ENCODE data around the gene POLD2.
"Not testable (repeated sequence)": the region's sequence is repeated elsewhere in the genome, so short reads cannot be mapped to it uniquely, and the experiment has no call there.

Gene POLD2

DNA sequence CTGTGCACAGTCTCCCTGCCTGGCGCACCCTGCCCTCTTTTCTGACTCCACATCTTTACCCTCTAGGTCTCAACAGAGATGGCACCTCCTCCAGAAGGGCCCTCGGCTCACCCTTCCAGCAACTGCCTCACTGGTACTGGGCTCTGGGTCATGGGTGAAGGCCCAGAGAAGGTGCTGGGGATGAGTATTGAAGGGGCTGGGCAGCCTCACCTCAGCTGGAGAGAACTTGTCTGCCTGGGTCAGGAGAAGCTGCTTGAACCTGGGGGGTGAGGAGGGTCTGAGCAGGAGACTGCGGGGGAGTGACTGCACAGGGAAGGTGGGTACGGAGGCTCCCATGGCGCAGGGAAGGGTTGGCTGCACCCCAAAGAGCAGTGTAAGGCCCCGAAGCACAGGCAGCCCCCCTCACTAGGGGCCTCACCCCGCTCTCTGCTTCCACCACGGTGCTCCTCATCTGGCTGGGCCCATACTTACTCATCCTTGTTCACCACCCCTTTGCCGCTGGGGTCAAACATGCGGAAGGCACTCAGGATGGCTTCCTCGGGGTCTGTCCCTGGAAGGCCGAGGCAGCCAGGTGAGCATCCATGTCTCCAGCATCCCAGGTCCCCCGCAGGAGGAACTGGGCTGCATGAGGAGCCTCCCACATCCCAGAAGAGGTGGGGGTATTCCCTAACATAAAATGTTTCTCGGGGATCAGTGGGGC is 16.1 kb upstream of the POLD2 start:
- DNase-seq (ENCODE audit: low read depth in 4 of 4, low spot score in 1 of 4): no peak

DNA sequence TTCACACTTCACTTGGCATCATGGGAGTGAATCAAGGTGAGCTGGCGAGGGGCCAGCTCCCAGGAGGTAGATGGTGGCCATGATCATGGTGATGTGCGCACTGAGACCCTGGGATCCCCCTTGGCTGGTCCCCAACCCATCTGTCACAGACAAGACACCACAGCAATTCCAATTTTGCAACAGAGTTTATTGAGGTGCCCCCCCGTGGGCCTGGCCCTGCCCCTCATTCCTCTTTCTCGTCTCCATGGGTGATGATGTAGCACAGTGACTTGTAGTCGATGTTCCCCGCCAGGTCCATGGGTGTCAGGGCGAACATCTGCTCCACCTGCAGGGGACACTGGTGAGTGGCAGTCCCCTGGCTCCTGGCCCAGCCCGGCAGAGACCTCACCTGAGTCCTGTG is 15.3 kb upstream of the POLD2 start:
- DNase-seq (ENCODE audit: low read depth in 4 of 4, low spot score in 1 of 4): no peak

DNA sequence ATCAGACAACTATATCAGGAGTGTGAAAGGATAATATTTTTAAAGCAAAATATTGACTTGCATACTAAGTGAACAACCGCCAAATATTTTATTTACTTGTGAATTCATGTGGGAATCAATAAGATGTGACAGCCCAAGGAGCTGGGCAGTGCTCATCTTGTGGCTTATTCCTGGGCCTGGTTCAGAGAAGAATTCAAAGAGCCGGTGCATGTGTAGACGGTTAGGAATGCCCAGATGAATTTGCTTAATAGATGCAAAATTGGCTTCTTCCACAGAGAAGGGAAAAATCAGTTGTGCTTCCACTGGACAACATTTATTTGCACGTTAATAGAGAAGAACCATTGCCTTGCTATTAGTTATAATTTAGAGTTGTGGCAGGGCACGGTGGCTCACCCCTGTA is 13.4 kb upstream of the POLD2 start:
- DNase-seq (ENCODE audit: low read depth in 4 of 4, low spot score in 1 of 4): no peak

DNA sequence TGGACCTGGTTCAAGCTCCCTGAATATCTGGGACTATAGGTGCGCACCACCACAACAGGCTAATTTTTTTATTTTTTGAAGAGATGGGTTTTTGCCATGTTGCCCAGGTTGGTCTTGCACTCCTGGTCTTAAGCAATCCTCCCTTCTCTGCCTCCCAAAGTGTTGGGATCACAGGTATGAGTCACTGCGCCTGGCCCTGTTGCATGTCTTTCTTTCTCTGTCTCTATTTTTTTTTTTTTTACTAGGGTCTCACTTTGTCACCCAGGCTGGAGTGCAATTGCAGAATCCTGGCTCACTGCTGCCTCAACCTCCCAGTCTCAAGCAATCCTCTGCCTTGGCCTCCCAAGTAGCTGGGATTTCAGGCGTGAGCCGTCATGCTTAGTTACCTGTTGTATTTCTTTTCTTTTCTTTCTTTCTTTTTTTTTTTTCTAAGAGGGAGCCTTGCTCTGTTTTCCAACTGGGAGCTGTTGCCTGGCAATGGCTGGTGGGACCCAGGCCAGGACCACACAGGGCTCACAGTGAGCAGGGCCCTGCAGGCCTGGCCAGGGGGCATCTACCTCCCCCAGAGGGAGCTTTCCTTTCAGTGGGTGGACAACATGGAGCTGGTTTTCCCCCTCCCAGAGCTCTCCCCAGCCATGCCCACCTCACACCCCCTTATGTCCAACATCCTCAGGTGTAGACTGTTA is 11.7 kb upstream of the POLD2 start:
- DNase-seq (ENCODE audit: low read depth in 4 of 4, low spot score in 1 of 4): no peak

DNA sequence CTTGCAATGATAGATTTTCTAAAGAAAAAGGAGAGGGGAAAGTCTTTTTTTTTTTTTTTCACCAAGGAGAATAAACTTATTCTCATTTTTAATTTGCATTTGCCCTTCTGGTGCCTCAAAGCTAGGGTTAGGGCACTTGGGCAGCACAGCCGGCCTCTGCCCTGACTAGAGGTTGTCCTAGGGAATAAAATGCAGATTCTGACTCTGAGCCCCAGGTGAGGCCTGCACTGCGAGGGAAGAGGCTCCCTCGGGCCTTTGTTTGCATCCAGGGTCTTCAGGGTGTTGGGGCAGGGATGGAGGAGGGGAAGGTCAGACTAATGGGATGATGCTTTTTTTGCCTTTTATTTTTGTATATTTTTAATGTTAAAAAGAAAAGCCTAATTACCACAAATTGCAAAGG is 9.9 kb upstream of the POLD2 start:
- no peak for DNase-seq (ENCODE audit: low read depth in 4 of 4, low spot score in 1 of 4)

DNA sequence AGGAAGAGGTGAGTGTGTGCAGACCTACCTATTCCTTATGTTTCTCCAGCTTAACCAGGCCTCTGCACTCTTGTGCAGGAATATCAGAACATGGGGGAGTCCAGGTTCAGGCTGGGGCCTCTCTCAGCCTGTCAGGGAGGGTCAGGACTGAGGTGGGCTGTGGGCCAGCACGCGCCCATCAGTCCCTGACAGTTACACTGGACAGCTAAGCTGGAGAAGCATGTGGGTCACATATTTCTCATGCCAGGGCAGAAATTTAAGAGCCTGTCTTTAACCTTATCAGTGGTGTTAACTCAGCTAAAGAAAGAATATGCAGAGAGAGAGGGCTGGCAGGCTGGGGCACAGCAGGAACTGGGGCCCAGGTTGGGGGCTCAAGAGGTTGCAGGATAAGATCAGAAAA is 8.7 kb upstream of the POLD2 start:
- no peak for DNase-seq (ENCODE audit: low read depth in 4 of 4, low spot score in 1 of 4)

DNA sequence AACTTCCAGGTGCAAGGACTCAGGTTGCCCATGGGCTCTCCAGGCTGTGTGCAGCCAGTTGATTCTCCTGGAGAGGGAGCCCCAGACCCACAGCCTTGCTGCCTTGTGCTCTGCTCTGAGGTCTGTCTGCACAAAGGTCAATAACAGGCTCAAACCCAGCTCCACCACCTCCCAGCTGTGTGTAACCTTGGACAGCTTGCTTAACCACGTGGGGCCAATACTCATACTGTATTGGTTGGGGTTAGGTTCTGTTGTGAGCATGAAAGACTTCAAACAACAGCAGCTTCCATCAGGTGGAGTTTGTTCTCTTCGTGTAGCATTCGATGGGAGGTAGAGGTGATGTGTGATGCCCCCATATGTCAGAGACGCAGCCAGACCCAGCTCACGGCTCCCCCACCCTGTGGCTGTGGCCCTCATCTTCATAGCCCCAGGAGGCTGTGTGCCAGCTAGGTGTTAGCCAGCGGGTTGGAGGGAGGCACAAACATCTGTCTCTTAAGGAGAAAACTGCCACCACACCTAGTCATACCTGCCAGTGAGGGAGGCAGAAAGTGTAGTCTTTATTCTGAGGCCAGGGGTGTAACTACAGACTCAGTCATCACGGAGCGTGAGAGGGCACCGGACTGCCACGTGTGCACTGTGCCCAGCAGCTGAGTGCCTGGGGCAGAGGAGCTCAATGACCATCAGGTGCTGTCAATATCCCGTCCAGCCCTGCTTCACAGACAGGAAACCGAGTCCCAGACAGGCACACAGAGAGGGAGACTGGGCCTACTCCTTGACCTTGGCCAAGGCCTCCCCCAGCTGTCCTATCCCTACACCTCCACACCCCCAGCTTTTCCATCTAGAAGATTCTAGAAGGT is 8.1 kb upstream of the POLD2 start:
- DNase-seq (ENCODE audit: low read depth in 4 of 4, low spot score in 1 of 4): no peak

DNA sequence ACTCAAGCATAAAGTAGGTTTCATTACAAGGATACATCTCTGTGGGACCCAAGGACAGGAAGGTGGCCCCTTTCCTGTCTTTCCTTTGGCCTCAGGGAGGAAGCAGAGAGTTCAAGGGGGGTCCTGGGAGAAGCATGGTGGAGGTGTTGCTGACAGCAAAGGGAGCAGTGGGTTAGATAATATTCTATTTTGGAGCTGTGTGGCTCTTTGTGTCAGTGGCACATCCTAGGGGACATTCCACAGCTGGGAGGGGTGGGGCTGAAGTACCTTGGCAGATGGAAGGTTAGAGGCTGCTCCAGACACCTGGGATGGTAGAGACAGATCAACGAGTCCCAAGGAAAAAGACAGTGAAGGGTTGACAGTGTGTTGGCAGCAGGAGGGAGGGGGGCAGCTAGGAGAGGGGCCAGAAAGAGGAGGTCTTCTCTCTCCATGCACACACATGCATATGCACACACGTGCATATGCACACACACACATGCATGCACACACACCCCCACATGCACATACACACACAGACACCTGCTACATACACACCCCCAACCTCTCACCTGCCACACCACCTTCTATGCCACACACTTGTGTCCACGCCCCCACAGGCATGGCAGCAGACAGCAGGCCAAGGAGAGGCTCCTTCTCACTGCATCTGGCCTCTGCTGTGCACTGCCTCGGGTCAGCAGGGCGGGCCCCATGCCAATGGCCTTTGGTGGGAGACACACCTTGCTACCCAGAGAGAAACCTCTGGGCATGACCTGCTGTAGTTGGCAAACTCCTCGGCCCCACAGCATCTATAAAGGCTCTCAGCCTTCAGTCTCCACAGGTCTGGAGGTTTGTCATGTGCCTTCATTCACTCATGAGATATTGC is 5.6 kb upstream of the POLD2 start:
- no peak for DNase-seq (ENCODE audit: low read depth in 4 of 4, low spot score in 1 of 4)

DNA sequence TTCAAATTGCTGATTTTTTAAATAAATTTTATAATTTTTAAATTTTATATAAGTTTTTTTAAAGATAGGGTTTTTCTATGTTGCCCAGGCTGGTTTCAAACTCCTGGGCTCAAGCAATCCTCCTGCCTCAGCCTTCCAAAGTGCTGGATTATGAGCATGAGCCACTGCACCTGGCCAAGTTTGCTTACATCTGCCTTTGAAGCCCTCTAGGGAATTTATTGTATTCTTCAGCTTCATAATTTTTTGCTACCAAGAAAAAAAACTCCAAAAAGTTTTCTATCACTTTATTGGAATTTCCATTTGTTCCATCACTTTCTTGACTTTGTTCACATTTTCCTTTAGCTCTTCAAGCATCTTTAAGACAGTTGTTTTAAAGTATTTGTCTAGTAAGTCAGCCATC is 3.8 kb upstream of the POLD2 start:
- no peak for DNase-seq (ENCODE audit: low read depth in 4 of 4, low spot score in 1 of 4)

DNA sequence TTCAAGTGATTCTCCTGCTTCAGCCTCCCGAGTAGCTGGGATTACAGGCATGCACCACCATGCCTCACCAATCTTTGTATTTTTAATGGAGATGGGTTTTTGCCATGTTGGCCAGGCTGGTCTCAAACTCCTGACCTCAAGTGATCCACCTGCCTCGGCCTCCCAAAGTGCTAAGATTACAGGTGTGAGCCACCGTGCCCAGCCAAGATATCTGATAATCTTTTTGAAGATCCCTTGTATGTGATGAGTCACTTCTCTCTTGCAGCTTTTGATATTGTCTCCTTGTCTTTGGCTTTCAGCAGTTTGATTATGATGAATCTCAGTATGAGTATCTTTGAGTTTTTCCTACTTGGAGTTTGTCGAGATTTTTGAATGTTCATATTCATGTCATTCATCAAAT is 3.2 kb upstream of the POLD2 start:
- not testable (repeated sequence) for DNase-seq (ENCODE audit: low read depth in 4 of 4, low spot score in 1 of 4)

DNA sequence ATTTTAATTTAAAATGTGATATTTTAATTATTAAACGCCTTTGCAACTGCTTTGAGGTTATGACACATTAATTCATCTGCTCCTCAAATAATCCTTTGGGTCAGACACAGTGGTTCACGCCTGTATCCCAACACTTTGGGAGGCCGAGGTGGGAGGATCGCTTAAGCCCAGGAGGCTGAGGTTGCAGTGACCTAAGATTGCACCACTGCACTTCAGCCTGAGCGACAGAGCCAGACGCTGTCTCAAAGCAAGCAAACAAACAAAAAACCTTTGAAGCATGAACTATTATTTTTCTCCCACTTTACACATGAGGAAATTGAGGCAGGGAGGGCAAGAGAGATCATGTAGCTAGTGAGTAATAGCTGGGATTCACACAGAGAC is 1.5 kb upstream of the POLD2 start:
- DNase-seq (ENCODE audit: low read depth in 4 of 4, low spot score in 1 of 4): no peak

DNA sequence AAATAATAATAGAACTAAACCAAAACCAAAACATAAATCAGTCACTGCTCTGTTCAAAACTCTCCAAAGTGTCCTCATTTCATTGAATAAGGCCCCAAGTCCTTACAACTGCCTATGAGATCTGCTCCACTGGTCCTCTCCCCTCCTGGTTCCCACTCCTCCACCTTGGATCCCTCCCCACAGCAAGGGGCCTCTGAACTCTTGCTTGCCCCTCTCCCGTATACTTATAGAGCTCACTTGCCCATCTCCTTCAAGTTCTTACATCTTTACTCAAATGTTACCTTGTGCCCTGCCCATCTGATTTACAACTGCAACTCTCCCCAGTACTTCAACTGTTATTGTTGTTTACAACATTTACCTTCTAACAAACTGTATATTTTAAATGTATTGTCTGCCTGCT is 819 bp downstream of the POLD2 start:
- no peak for DNase-seq (ENCODE audit: low read depth in 4 of 4, low spot score in 1 of 4)

DNA sequence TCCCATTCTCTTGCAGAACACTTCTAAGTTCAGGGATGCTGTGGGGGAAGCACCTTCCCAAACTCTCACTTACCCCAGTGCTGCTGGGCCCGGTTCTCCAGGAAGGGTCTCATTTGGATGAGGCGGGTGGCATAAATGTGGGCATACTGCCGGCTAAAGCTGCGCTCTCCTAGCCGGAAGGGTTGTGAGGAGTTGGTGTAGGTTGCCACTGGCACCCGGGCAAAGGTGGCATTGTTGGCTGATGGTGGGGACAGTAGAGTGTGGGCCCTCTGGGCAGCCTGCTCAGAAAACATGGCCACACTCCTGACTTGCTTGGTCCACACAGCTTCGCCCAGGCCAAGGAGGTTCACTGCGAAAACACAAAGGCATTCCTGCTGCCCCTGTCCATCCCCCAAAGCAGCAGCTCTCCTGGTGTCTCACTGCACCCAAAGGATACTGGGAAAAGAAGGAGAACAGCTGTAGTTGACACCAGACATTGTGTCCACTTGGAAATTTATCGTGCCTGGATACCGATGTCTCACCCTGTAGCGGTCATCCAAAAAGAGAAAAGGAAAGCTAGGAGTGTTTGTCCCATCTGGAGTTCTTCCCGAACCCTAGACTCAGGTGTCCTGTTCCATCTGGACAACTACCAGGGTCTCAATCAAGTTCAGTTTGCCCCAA is 1.5 kb downstream of the POLD2 start:
- no peak for DNase-seq (ENCODE audit: low read depth in 4 of 4, low spot score in 1 of 4)

DNA sequence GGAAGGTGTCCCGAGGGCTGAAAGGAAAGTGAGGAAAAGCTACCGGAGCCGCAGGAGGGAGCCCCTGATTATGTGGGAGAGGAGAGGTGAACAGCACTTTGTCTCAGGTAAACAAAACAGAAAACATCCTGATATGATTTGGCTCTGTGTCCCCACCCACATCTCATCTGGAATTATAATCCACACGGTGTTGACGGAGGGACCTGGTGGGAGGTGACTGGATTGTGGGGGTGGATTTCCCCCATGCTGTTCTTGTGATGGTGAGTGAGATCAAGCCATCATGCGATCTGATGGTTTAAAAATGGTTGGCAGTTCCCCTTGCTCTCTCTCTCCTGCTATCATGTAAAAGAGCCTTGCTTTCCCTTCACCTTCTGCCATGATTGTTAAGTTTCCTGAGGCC is 3.0 kb downstream of the POLD2 start:
- no peak for DNase-seq (ENCODE audit: low read depth in 4 of 4, low spot score in 1 of 4)

DNA sequence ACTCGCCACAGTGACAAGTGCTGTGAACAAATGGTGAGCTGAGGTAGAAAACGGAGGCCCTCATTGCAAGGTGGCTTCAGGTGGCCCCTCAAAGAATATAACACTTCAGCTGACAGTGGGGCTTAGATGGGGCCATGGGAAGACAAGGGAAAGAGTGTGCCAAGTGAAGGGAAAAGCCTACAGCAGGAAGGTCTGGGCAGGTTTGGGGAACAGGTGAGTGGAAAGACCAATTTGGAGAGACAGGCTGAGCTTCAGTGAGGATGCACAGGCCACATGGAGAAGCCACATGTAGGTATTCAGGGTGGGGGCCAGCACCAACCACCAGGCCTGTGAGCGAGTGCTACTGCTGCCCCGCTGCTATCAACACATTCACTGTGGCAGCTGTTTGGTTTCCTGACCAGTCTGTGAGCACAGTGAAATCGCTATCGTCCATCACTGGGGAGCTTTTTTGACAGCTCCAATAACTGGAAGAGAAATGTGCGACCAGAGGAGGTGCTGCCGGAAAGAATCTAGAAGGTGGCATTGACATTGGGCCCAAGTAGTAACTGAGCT is 3.4 kb downstream of the POLD2 start:
- no peak for DNase-seq (ENCODE audit: low read depth in 4 of 4, low spot score in 1 of 4)

DNA sequence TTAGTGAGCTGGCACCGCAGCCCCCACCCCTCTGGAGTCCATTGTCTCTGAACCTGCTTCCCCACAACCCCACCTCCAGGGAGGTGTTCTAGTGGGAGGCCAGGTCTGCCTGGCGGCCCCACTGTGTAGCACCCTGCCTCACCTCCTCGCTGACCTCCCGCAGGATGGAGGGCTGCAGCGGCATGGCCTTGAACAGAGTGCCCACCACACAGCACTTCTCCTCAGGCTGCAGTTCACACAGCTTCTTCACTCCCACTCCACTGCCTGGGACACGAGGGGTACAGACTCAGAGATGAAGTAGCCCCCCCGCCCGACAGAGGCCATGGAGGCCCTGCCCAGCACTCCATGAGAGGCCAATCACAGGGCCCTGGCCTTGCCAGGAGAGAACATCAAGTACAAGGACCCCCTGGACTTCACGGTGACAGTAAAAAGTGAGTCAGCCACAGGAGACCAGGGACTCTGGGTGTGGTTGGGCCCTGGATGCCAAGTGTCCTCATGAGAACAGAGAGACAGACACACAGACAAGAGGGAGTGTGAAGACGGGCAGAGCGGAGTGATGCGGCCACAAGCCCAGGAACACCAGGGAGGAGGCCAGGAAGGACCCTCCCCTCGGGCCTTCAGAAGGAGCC is 5.4 kb downstream of the POLD2 start:
- no peak for DNase-seq (ENCODE audit: low read depth in 4 of 4, low spot score in 1 of 4)

DNA sequence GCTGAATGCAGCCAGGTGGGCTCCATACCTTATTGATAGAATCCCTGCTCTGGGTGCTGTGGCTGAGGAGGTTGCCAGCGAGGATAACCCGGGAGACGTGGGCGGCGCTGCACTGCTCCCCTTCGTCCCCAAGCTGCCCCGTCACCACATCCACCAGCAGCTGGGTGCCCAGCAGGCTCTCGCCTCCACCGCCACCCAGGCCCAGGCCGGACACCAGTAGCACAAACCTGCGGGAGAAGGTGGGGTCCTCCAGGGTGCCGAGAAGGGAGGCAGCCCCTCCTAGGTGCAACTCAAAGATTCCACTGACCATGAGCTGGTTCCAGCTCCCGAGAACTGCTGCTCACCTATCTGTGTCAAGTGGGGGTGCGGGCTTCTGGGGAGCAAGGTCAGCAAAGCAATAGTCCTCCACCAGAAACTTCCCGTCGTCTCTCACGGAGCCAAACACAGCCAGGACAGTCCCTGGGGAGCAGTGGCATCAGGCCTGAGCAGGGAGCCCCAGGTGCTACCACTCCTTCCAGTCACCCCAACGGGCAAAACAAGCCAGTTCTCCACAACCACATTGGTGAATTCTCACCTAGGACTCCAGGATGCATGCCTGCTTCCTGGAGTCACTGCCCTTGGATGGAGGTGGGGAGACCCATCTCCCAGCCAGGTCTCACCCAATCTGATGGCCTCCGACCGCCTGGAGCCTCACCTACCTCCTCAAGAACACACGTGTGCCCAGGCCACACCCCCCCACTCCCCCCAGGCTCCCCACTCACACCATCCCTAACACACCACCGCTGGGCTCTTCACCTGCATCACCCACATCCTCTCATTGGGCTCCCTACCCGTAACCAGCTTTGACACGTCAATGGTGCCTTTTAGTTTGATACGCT is 6.3 kb downstream of the POLD2 start:
- no peak for DNase-seq (ENCODE audit: low read depth in 4 of 4, low spot score in 1 of 4)

DNA sequence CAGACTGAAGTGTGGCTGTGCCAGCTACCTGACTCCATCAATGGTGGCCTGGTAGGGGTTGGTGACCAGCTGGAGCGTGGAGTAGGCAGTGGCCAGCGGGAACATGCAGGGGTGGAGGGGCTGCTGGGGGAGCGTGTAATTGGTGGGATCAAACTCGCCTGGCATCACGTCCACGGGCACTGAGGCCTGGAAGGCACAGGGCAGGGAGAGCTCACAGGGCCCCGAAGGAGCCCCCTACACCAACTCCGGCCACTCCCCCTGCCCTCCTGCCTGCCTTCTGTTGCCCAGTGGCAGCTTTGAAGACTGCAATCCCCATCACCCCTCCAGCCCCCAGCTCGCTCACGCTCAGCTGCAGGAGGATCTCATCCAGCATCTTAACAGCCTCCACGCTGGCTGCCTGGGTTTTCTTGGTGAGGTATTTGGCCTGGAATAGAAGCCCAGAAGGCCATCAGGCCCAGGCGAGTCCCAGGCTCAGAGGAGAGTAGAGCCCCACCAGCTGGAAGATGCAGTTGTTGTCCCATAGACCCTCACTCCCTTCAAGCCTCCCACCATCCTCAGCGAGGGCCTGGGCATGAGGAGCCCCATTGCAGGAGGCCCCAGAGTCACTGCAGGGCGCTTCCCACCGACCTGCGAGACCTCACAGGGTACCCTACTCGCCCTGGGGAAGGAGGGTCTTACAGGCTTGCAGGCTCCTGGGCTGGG is 7.1 kb downstream of the POLD2 start:
- no peak for DNase-seq (ENCODE audit: low read depth in 4 of 4, low spot score in 1 of 4)

All from stimulated activated CD4-positive, alpha-beta T cell treated with anti-CD3 and anti-CD28 coated beads, Interleukin-1b, Interleukin-23, amount 100 ng/mL, for 24 hours (primary cell).